ENCODE measurements around the gene ZNRF3.

Gene ZNRF3

DNA sequence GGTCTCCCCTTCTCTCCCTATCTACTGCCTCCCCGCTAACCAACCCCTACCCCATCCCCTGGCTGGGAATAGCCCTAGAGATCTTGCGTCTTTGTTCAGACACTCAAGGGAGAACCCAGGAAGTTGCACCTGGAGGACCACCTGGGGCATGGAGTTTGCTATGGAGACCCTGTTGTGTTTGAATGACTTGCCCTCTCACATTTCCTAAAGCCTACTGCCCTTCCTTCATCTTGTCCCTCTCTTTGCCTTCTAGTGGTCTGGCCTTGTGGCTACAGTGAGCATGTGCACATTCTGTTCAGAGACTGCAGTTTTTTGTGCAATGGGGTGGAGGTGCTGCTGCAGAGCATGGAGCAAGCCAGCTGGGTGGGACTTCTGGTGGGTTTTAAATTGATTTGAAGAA lies 42.5 kb downstream of the ZNRF3 start:
- H3K4me3 ChIP-seq (ENCODE audit: low read length): no peak overlapping the region
- DNase-seq (ENCODE audit: low read depth): no peak
- TF ChIP-seq, protein P1, sequence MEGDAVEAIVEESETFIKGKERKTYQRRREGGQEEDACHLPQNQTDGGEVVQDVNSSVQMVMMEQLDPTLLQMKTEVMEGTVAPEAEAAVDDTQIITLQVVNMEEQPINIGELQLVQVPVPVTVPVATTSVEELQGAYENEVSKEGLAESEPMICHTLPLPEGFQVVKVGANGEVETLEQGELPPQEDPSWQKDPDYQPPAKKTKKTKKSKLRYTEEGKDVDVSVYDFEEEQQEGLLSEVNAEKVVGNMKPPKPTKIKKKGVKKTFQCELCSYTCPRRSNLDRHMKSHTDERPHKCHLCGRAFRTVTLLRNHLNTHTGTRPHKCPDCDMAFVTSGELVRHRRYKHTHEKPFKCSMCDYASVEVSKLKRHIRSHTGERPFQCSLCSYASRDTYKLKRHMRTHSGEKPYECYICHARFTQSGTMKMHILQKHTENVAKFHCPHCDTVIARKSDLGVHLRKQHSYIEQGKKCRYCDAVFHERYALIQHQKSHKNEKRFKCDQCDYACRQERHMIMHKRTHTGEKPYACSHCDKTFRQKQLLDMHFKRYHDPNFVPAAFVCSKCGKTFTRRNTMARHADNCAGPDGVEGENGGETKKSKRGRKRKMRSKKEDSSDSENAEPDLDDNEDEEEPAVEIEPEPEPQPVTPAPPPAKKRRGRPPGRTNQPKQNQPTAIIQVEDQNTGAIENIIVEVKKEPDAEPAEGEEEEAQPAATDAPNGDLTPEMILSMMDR (conservative IDR thresholded peaks at IDR 0.05; ENCODE audit: low read length): no peak

GRCh38 chr22:28927630-28928029 lies 44.3 kb downstream of the ZNRF3 start:
- DNase-seq (ENCODE audit: low read depth): no peak
- H3K4me3 ChIP-seq (ENCODE audit: low read length): no peak overlapping the region
- TF ChIP-seq, protein P1 (conservative IDR thresholded peaks at IDR 0.05; ENCODE audit: low read length): no peak

DNA sequence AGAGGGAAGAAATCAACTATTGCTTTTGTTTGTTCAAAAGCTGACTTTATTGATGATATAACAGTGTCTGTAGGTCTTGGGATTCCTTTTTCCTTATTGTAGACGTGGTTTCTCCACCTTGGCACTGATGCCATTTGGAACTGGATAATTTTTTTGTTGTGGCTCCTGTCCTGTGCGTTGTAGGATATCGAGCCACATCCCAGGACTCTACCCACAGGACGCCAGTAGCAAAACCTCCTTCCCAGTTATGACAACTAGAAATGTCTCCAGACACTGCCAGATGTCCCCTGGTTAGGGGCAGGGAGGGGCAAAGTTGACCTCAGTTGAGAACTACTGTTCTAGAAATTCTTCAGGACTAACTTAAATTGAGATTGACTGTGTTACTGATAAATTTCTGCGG lies 45.8 kb downstream of the ZNRF3 start:
- DNase-seq (ENCODE audit: low read depth): no peak
- TF ChIP-seq, protein P1 (conservative IDR thresholded peaks at IDR 0.05; ENCODE audit: low read length): no peak
- H3K4me3 ChIP-seq (ENCODE audit: low read length): no peak overlapping the region

DNA sequence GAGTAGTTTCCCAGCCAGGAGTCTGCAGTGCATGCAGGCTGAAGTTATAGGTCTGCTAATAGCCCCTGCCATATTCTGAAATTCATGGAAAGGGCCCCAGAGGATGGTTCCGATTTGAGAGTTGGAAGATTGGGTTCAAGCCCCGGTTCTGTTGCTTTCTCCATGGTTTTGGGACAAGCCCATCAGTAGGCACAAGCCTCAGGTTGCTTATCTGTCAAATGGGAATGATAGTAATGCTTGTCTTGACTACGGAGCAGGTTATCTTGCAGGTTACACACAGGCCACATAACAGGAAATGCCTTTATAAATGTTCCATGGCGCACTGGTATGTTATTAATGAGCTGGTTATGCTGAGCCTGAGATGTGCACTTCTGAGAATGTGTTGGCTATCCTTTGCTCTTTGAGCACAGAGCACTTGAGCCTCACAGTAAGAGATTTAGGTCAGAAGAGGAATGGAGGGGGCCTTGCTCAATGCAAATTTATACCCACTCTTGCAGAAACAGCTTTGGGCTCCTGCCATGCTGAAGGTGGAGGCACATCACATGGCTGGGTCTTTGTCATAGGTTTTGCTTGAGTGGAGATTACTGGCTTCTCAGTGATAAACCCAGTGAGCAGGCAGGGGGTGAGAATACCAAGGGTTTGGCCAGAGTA lies 47.1 kb downstream of the ZNRF3 start:
- H3K4me3 ChIP-seq (ENCODE audit: low read length): no peak overlapping the region
- TF ChIP-seq, protein P1 (conservative IDR thresholded peaks at IDR 0.05; ENCODE audit: low read length): no peak
- DNase-seq (ENCODE audit: low read depth): no peak

- no peak overlapping the region for H3K4me3 ChIP-seq (ENCODE audit: low read length)
- DNase-seq (ENCODE audit: low read depth): no peak
- TF ChIP-seq, protein P1 (conservative IDR thresholded peaks at IDR 0.05; ENCODE audit: low read length): no peak
Measured at GRCh38 chr22:28931844-28932567, 48.6 kb downstream of the ZNRF3 start.

GRCh38 chr22:28933321-28933720 lies 49.9 kb downstream of the ZNRF3 start:
- DNase-seq (ENCODE audit: low read depth): no peak
- TF ChIP-seq, protein P1 (conservative IDR thresholded peaks at IDR 0.05; ENCODE audit: low read length): no peak

DNA sequence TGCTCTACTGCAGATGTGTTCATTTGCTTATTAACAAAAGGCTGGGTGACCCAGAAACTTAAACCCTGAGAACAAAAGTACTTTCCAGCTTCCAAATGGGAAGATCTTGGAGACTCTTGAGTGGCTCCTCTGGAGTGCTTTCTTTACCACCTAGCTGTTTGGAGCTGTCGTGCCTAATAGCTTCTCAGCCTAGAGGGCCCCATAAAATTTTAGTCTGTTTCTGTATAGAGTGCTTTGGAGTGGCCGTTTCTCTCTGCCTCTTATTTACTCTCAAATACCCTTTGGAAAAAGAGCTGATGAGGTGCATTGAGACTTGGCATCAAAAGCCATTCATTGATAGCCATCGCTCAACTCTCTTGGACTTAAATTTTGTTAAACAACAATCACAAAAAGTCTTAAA lies 50.7 kb downstream of the ZNRF3 start:
- no peak for DNase-seq (ENCODE audit: low read depth)
- TF ChIP-seq, protein P1 (conservative IDR thresholded peaks at IDR 0.05; ENCODE audit: low read length): no peak
- no peak overlapping the region for H3K4me3 ChIP-seq (ENCODE audit: low read length)

More at GRCh38 chr22:28933321-28933720, 49.9 kb downstream of the ZNRF3 start:
- no peak overlapping the region for H3K4me3 ChIP-seq (ENCODE audit: low read length)

Measured in AG10803 (cell line).